ENCODE data around the gene RTN4. TPM values are rescaled to one million over a fixed set of nuclear protein-coding genes. Genes with fewer than 3 reads are reported as not detected.

RTN4 gene
- polyA plus RNA-seq, 1 donor (not counting 4 experiments of a cell fraction or from before 2014, with no cell fraction given) = 406 TPM

DNA sequence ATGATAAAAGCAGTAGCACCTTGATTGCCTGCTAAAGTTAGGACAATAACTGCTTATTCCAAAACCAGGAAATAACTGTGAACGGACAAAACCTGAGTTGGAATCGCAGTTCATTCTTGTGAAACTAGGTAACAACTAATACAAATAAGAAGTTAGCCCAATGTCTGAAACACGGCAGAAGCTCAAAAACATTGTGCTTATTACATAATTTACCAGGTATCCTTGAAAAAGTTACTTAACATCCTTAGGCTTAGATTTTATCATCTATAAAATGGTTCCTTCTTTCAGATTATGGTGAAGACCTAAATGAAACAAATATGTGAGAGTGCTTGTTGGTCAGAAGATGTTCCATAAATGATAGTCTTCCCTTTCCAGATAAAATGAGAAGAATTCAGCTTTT lies 32.4 kb downstream of the RTN4 start:
- TF ChIP-seq CTCF (optimal IDR thresholded peaks at IDR 0.05 in 1 of 3, IDR thresholded peaks at IDR 0.05 in 1 of 3, conservative IDR thresholded peaks at IDR 0.05 in 1 of 3; ENCODE audit: extremely low read depth in 1 of 3, insufficient read depth in 2 of 3, low read length in 3 of 3) = no peak
- no peak for TF ChIP-seq EZH2 (IDR thresholded peaks at IDR 0.05; ENCODE audit: low read length)
- Histone ChIP-seq H4K20me1 (ENCODE audit: control insufficient read depth, extremely low read depth, insufficient read depth, low read length) (peaks cover 27% of the 10 kb centered on the region), H3K36me3 (ENCODE audit: control insufficient read depth in 2 of 2, extremely low read depth in 1 of 2, insufficient read depth in 2 of 2, low read length in 2 of 2) (peaks cover 0 to 3% of the 10 kb centered on the region in 2 experiments), H3K4me2 (ENCODE audit: control insufficient read depth, extremely low read depth, insufficient read depth, low read depth, low read length) (no peak overlapping the region), H3K9ac (ENCODE audit: control insufficient read depth, extremely low read depth, insufficient read depth, low read length) (no peak overlapping the region), H3K27me3 (ENCODE audit: control insufficient read depth, extremely low read depth, insufficient read depth, low read length) (no peaks in the 10 kb centered on the region), H3K4me1 (ENCODE audit: control insufficient read depth, extremely low read depth, insufficient read depth, low read length) (peaks cover 63% of the 10 kb centered on the region), H3K9me1 (ENCODE audit: control insufficient read depth, extremely low read depth, insufficient read depth, low read length) (no peaks in the 10 kb centered on the region), H3K4me3 (ENCODE audit: control insufficient read depth in 2 of 3, extremely low read depth in 1 of 3, insufficient read depth in 2 of 3, low read depth in 1 of 3, low read length in 3 of 3) (no peak overlapping the region), H3K9me3 (ENCODE audit: control insufficient read depth, low read depth, low read length) (no peaks in the 10 kb centered on the region), H3K27ac (ENCODE audit: control insufficient read depth, insufficient read depth, low read length) (no peak overlapping the region), H2AFZ (ENCODE audit: control insufficient read depth, low read length) (no peak overlapping the region), H3K79me2 (ENCODE audit: control insufficient read depth, insufficient read depth, low read length) (peaks cover 99% of the 10 kb centered on the region)
- no peak for DNase-seq (ENCODE audit: low read depth, low spot score)
- dilution Hi-C loops (cut with MboI; ENCODE audit: extremely low pct_ligation_motif_present, low sequenced_read_pairs) = no loop called here
- no peak for FAIRE-seq

DNA sequence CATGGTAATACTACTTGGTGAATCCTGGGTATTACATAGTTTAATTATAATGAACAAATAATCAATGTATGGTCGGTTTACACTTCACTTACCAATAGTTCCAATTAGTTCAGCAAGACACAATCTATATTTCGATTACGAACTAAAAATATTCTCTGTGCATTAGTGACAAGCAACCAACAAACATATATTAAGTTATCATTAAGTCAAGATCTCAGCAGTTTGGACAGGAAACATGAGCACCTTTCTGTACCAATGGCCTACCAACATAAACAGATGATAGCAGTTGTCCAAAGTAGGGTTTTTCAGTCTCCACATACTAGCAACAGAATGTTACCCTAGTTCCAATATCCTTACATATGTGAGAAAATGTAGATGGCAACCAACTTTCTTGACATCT lies 32.8 kb downstream of the RTN4 start:
- Histone ChIP-seq H3K9me3 (ENCODE audit: control insufficient read depth, low read depth, low read length) (no peaks in the 10 kb centered on the region), H3K9ac (ENCODE audit: control insufficient read depth, extremely low read depth, insufficient read depth, low read length) (no peak overlapping the region), H3K79me2 (ENCODE audit: control insufficient read depth, insufficient read depth, low read length) (peaks cover 99% of the 10 kb centered on the region), H3K9me1 (ENCODE audit: control insufficient read depth, extremely low read depth, insufficient read depth, low read length) (no peaks in the 10 kb centered on the region), H4K20me1 (ENCODE audit: control insufficient read depth, extremely low read depth, insufficient read depth, low read length) (peaks cover 24% of the 10 kb centered on the region), H3K27me3 (ENCODE audit: control insufficient read depth, extremely low read depth, insufficient read depth, low read length) (no peaks in the 10 kb centered on the region), H3K36me3 (ENCODE audit: control insufficient read depth in 2 of 2, extremely low read depth in 1 of 2, insufficient read depth in 2 of 2, low read length in 2 of 2) (peaks cover 0 to 3% of the 10 kb centered on the region in 2 experiments), H3K4me2 (ENCODE audit: control insufficient read depth, extremely low read depth, insufficient read depth, low read depth, low read length) (no peak overlapping the region), H3K4me3 (ENCODE audit: control insufficient read depth in 2 of 3, extremely low read depth in 1 of 3, insufficient read depth in 2 of 3, low read depth in 1 of 3, low read length in 3 of 3) (no peak overlapping the region), H3K4me1 (ENCODE audit: control insufficient read depth, extremely low read depth, insufficient read depth, low read length) (peaks cover 64% of the 10 kb centered on the region), H3K27ac (ENCODE audit: control insufficient read depth, insufficient read depth, low read length) (no peak overlapping the region), H2AFZ (ENCODE audit: control insufficient read depth, low read length) (no peak overlapping the region)
- DNase-seq (ENCODE audit: low read depth, low spot score) (no peak), FAIRE-seq (no peak)
- no peak for TF ChIP-seq CTCF (optimal IDR thresholded peaks at IDR 0.05 in 1 of 3, IDR thresholded peaks at IDR 0.05 in 1 of 3, conservative IDR thresholded peaks at IDR 0.05 in 1 of 3; ENCODE audit: extremely low read depth in 1 of 3, insufficient read depth in 2 of 3, low read length in 3 of 3)
- TF ChIP-seq EZH2 (IDR thresholded peaks at IDR 0.05; ENCODE audit: low read length) = no peak
- dilution Hi-C loops (cut with MboI; ENCODE audit: extremely low pct_ligation_motif_present, low sequenced_read_pairs) = no loop called here
